ENCODE measurements around the gene YWHAB.

DNA sequence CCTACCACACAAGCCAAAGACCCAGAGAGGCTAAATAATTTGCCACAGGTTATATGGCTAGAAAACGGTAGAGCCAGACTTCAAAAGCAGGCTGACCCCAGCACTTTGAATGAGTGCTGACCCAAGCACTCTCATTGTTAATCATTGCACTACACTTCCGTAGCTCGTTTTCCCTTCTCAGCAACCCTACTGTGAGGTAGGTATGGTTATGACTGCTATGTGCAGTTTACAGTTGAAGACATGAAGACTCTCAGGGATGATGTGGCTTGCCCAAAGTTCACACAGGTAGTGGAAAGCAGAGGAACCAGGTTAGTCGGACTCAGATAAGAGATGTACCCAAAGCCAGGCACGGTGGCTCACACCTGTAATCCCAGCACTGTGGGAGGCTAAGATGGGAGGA, 41.6 kb upstream of the YWHAB start:
- TF ChIP-seq POLR2A (IDR thresholded peaks at IDR 0.05; ENCODE audit: low read length): no peak
- TF ChIP-seq GATA1 (IDR thresholded peaks at IDR 0.05; ENCODE audit: low read depth, low read length): no peak

Data from erythroblast (primary cell).